ENCODE data around the gene ACOXL. TPM values are rescaled to one million over a fixed set of nuclear protein-coding genes. Genes with fewer than 3 reads are reported as not detected.
A peak's percentile ranks its signal among the peaks of the same experiment; 100 is the strongest.

Gene ACOXL
- total RNA-seq, 2 donors from 2014 or later, result 11.7 to 12.3 TPM

DNA sequence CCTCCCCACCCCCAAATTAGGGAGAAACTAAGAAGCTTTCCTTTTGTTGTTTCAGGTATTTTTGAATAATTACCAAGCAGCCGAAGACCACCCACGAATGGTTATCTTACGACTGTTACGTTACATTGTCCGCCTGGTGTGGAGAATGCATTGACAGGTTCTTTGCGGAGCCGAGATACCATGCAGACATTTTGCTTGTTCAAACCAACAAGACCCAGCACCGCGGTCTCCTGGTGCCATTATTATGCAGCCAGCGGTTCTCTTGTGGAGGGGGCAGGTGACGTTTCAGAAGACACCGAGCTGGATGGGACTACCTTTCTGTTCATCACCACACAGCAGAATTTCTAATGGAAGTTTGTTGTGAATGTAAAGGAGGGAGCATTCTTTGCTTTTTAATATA, 431.7 kb downstream of the ACOXL start:
- no peak overlapping the region for H3K9ac ChIP-seq (ENCODE audit: extremely low read depth, low read length, poor library complexity, severe bottlenecking)
- H3K36me3 ChIP-seq (ENCODE audit: control insufficient read depth, insufficient read depth, low read length), result peaks cover 24% of the 10 kb centered on the region
- peak; percentile 48 for DNase-seq
- peaks cover 18% of the 10 kb centered on the region for H3K4me1 ChIP-seq (ENCODE audit: control insufficient read depth, insufficient read depth, low read length)
- H3K4me3 ChIP-seq (ENCODE audit: low read length), result no peak overlapping the region
- Mint-ChIP-seq H3K36me3 (ENCODE audit: low read depth) (peaks cover 28% of the 10 kb centered on the region), H3K4me1 (peaks cover 62% of the 10 kb centered on the region), H3K4me3 (peak overlapping the region; percentile 29), H3K27ac (peak overlapping the region; percentile 82), H3K9me3 (no peaks in the 10 kb centered on the region), H3K27me3 (ENCODE audit: insufficient read depth) (no peaks in the 10 kb centered on the region)
- TF ChIP-seq, protein P1, sequence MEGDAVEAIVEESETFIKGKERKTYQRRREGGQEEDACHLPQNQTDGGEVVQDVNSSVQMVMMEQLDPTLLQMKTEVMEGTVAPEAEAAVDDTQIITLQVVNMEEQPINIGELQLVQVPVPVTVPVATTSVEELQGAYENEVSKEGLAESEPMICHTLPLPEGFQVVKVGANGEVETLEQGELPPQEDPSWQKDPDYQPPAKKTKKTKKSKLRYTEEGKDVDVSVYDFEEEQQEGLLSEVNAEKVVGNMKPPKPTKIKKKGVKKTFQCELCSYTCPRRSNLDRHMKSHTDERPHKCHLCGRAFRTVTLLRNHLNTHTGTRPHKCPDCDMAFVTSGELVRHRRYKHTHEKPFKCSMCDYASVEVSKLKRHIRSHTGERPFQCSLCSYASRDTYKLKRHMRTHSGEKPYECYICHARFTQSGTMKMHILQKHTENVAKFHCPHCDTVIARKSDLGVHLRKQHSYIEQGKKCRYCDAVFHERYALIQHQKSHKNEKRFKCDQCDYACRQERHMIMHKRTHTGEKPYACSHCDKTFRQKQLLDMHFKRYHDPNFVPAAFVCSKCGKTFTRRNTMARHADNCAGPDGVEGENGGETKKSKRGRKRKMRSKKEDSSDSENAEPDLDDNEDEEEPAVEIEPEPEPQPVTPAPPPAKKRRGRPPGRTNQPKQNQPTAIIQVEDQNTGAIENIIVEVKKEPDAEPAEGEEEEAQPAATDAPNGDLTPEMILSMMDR (conservative IDR thresholded peaks at IDR 0.05), result no peak
- 67 to 76% methylated on average over 7 to 10 of the region's 12 CpGs for WGBS, 2 experiments (ENCODE audit: insufficient coverage in 1 of 2, insufficient read length in 1 of 2)
- no peaks in the 10 kb centered on the region for H3K9me3 ChIP-seq (ENCODE audit: control insufficient read depth, low read length)
- H3K27ac ChIP-seq (ENCODE audit: low read depth, low read length), result no peak overlapping the region
- H3K27me3 ChIP-seq (ENCODE audit: control insufficient read depth, insufficient read depth, low read length, poor library complexity, severe bottlenecking), result no peaks in the 10 kb centered on the region

DNA sequence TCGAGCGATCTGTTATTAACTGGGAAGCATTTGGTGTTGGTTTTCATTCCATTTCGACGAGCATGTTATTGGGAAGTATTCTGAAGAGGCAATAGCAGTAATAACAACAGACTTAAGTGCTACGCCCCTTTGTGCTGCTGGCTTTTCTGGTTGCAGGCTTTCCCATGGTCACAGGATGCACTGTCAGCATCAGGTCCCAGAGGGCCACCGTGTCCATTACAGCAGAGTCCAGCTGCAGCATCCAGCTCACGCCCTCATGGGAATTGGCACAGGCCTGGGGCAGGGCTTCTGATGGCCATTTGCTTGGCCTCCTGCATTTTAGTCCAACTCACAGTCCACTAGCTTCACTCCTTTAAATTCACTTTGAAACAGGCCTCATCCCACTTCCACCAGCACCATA, 432.7 kb downstream of the ACOXL start:
- Mint-ChIP-seq H3K27ac (no peak overlapping the region), H3K4me1 (peaks cover 61% of the 10 kb centered on the region), H3K4me3 (no peak overlapping the region), H3K9me3 (no peaks in the 10 kb centered on the region), H3K36me3 (ENCODE audit: low read depth) (peaks cover 27% of the 10 kb centered on the region), H3K27me3 (ENCODE audit: insufficient read depth) (no peaks in the 10 kb centered on the region)
- Histone ChIP-seq H3K9ac (ENCODE audit: extremely low read depth, low read length, poor library complexity, severe bottlenecking) (no peak overlapping the region), H3K4me1 (ENCODE audit: control insufficient read depth, insufficient read depth, low read length) (peaks cover 18% of the 10 kb centered on the region), H3K27ac (ENCODE audit: low read depth, low read length) (no peak overlapping the region), H3K4me3 (ENCODE audit: low read length) (no peak overlapping the region), H3K9me3 (ENCODE audit: control insufficient read depth, low read length) (no peaks in the 10 kb centered on the region), H3K27me3 (ENCODE audit: control insufficient read depth, insufficient read depth, low read length, poor library complexity, severe bottlenecking) (no peaks in the 10 kb centered on the region), H3K36me3 (ENCODE audit: control insufficient read depth, insufficient read depth, low read length) (peaks cover 24% of the 10 kb centered on the region)
- DNase-seq, result no peak
- 92% methylated on average over 7 of the region's 7 CpGs for WGBS, 2 experiments (ENCODE audit: insufficient coverage in 1 of 2, insufficient read length in 1 of 2)
- TF ChIP-seq, protein P1 (conservative IDR thresholded peaks at IDR 0.05), result no peak

DNA sequence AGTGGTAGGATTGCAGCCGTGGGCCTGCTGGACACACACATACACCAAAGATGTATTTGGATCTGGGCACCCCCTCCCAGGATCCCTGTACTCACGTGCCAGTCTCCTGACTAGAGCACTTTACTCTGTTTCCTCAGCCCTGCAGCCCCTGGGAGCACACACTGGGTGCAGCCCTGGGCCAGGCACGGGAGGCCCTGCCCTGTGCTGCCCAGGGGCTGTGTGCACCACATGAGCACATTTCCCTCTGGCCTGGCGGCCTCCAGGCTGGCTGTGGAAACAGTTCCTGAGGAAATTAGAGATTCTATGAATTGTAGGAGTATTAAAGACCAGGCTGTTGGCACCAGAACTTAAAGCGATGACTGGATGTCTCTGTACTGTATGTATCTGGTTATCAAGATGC, 433.7 kb downstream of the ACOXL start:
- Histone ChIP-seq H3K4me3 (ENCODE audit: low read length) (no peak overlapping the region), H3K4me1 (ENCODE audit: control insufficient read depth, insufficient read depth, low read length) (peaks cover 18% of the 10 kb centered on the region), H3K36me3 (ENCODE audit: control insufficient read depth, insufficient read depth, low read length) (peaks cover 24% of the 10 kb centered on the region), H3K9me3 (ENCODE audit: control insufficient read depth, low read length) (no peaks in the 10 kb centered on the region), H3K27me3 (ENCODE audit: control insufficient read depth, insufficient read depth, low read length, poor library complexity, severe bottlenecking) (no peaks in the 10 kb centered on the region), H3K9ac (ENCODE audit: extremely low read depth, low read length, poor library complexity, severe bottlenecking) (no peak overlapping the region), H3K27ac (ENCODE audit: low read depth, low read length) (no peak overlapping the region)
- Mint-ChIP-seq H3K27ac (no peak overlapping the region), H3K4me3 (no peak overlapping the region), H3K9me3 (no peaks in the 10 kb centered on the region), H3K4me1 (peaks cover 56% of the 10 kb centered on the region), H3K36me3 (ENCODE audit: low read depth) (peaks cover 22% of the 10 kb centered on the region), H3K27me3 (ENCODE audit: insufficient read depth) (no peaks in the 10 kb centered on the region)
- DNase-seq, result no peak
- 93% methylated on average over 3 to 5 of the region's 5 CpGs for WGBS, 2 experiments (ENCODE audit: insufficient coverage in 1 of 2, insufficient read length in 1 of 2)
- TF ChIP-seq, protein P1 (conservative IDR thresholded peaks at IDR 0.05), result no peak
